Stimulated activated CD4-positive, alpha-beta T cell treated with anti-CD3 and anti-CD28 coated beads, Interleukin-4, amount 100 ng/mL, for 4 hours (primary cell): Measurements from ENCODE around the gene USP34.

Experiments
- DNase-seq, 2 experiments: peaks; one replicate each; pipeline ENCODE4 v3.0.0-alpha.2; 2020

USP34 gene

DNA sequence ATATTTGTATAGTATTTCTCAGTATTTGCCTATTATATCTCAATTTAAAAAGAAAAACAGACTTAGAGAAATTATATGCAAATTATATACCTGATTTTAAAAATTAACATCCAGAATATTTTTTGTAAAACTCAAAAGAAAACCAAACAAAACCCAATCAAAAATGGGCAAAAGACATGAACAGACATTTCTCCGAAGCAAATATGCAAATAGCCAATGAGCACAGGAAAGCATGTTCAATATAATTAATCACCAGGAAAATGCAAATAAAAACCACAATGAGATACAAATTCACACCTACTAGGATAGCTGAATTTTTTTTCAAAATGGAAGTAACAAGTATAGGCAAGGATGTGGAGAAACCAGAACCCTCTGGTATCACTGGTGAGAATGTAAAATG, 108.0 kb downstream of the USP34 start:
- DNase-seq: no peak

DNA sequence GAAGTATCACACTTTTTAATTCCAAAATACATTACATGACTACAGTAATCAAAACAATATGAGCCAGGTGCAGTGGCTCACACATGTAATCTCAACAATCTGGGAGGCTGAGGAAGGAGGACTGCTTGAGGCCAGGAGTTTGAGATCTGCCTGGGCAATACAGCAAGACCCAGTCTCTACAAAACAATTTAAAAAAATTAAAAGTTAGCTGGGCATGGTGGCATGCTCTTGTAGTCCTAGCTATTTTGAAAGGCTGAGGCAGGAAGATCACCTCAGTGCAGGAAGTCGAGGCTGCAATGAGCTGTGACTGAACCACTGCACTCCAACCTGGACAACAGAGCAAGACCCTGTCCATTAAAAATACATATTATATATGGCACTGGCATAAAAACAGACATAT, 109.8 kb downstream of the USP34 start:
- DNase-seq: no peak

DNA sequence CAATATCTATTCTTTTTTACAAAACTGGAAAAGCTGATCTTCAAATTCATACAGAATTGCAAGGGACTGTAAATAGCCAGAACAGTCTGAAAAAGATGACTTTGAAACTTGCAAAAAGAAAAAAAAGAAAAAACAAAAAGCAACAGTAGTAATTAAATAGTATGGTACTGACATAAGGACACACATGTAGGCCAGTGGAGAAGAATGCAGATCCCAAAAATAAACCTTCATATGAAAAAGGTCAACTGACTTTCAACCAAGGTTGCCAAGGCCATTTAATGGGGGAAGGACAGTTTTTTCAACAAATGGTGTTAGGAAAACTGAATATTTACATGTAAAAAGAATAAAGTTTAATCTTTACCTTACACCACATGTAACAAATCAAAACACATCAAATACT, 111.8 kb downstream of the USP34 start:
- no peak for DNase-seq

DNA sequence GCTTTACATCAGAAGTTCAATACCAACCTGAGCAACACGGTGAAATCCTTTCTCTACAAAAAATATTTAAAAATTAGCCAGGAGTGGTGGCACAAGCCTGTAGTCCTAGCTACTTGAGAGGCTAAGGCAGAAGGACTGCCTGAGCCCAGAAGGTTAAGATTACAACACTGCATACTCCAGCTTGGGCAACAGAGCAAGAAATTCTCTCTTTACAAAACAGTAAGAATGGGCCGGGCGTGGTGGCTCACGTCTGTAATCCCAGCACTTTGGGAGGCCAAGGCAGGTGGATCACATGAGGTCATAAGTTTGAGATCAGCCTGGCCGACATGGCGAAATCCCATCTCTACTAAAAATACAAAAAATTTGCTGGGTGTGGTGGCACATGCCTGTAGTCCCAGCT, 113.2 kb downstream of the USP34 start:
- no peak for DNase-seq

DNA sequence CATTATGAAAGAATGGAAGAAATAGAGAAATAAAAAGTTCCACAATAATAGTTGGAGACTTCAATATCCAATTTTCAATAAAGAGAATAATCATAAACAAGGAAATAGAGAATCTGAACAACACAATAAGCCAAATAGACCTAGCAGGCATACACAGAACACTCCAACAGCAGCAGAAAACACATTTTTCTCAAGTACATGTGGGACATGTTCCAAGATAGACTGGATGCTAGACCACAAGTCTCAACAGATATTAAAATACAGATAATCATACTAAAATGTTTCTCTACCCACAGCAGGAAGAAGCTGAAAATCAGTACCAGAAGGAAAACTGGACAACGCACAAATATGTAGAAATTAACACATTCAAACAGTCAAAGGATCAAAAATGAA, 113.9 kb downstream of the USP34 start:
- no peak for DNase-seq

DNA sequence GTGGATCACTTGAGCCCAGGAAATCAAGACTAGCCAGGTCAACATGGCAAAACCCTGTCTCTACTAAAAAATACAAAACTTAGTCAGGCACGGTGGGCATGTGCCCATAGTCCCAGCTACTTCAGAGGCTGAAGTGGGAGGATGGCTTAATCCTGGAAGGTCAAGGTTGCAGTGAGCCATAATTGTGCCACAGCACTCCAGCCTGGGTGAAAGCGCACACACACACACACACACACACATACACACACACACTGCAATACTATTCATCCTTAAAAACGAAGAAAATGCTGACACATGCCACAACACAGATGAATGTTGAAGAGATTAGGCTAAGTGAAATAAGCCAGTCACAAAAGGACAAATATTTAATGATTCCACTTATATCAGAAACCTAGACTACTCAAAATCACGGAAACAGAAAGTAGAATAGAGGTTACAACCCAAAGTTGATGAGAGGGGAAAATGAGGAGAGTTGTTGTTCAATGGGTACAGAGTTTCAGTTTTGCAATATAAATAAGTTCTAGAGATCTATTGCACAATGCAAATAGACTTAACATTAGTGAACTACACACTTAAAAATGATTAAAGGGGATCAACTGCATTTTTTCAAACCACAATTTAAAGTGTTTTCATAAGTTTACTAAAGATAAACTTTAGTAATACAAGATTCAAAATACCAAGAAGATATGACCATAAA, 114.5 kb downstream of the USP34 start:
- no peak for DNase-seq

DNA sequence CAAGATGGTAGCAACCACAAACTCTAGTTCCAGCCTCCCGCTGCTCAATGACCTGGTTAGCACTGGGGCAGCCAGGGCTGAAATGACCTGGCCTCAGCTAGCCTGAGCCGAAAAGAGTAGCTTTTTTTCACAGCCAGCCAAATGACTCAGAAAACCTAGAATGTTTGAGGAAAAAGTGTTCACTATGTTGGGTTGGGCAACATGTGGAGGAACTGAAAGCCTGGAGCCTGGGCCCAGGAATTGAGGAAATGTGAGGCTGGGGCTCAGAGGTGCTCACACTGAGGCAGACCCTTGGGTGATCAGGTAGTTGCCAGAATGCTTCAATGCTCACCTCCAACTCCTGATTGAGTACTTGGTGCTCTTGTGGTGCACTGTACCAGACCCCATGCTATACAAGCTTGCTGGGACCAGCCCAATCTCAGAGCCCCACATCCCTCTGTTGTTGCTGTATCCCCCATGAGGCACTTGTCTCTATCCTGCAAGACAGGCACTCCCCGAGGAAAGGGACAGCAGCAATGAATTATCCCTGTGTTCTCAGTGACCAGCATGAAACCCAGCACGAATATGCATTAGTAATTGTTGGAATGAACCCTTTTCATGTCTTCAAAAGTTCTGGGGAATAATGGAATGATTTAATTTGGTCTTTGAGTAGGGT, 116.2 kb downstream of the USP34 start:
- DNase-seq: no peak

DNA sequence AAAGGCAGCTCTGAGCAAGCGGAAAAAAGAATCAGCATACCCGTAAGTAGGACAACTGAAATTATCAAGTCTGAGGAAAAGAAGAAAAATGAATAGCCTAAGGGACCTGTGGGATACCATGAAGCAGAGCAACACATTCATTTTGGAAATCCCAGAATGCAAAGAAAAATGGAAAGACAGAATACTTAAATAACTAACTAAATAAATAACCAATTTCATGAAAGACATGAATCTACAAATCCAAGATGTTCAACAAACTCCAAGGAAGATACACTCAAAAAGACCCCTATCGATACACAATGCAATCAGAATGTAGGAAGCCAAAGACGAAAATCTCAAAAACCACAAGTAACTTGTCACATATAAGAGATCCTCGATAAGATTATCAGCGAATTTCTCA, 117.0 kb downstream of the USP34 start:
- no peak for DNase-seq

DNA sequence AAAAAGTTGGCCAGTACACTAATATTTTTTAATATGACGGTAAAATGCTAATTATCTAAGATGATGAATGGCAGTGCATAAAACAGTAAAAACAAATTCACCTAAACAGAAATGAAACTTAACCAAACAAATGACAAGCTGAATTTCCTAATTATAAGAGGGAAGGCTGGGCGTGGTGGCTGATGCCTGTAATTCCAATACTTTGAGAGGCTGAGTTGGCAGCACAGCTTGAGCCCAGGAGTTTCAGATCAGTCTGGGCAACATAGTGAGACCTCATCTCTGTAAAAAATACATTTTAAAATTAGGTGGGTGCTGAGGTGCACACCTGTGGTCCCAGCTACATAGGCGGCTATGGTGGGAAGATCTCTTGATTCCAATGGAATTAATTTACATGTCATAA, 120.1 kb downstream of the USP34 start:
- no peak for DNase-seq

DNA sequence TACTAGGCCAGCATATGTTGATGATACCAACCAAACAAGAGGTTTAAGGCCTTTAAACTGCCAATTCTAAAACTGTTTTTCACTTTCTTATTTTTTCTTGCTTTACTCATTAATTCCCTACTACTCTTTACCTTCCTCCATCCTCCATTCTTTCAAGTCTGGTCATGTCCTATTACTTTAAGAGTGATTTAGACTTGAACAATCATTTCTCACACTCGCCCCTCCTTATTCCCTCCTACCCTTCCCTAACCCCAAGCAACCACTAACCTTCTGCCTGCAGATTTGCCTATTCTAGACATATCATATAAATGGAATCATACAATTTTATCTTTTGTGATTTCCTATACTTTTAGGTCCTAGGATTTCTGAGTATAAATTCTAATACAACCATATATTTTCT, 127.7 kb downstream of the USP34 start:
- no peak for DNase-seq

DNA sequence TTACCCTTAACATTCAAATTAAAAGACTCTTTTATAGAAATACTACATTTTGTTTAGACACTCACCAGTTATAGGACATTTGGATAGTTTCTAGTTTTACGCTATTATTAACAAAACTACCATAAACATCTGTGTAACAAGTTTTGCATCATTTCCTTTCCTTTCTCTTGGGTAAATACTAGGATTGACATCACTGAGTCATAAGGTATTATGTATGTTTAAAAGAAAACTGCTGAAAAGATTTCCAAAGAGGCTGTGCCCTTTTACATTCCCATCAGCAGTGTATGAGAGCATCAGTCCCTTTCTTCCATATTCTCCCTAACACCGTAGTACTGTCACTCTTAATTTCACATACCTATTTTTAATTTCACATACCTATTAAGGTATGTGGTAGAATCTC, 130.6 kb downstream of the USP34 start:
- no peak for DNase-seq

DNA sequence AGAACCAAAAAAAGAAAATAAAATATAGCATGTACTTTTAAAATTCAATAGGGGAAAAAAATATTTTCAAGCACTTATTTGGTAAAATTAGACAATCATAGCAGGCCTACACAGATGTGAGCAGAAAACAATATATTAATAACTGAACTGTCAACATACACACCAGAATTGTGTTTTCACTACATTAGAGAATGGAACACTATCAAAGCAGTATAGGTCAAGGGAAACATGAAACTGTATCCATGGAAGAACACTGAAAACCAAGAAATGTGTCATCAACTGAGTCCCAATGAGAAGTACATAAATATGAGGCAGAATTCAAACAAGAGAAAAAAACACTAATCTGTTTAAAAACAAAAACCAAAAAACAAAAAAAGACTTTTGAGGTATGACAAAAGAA, 132.4 kb downstream of the USP34 start:
- no peak for DNase-seq

DNA sequence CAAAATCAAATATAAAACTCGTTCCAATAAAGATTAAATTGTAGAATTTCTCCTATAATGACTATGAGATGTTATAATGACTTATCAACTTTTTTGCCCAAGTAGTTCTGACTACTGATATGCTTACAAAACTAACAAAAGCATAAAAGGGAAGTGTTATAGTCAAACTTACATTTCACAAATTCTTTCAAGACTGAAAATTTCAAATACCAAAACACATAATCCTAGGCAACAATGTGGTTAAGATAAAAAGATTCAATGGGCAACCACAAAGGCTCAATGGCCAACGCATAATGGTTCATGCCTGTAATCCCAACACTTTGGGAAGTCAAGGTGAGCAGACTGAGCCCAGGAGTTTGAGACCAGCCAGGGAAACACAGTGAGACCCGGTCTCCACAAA, 135.7 kb downstream of the USP34 start:
- no peak for DNase-seq

DNA sequence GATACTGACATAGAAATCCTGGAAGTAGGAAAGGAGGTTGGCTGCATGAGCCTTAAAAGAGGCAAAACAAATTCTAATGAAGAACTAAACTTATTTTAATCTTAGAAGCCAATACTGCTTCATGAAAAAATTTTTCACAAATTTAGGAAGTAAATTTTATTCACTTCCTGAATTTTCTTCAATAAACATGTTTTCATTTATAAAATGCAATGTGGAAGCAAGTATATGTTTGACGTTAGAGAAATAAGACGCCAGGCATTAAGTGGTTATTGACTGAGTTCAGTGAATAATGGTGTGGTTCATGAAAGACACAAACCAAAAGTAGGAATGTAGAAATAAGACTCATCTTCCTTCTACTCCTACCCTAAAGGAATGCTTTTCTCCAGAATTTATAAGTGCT, 136.4 kb downstream of the USP34 start:
- no peak for DNase-seq

DNA sequence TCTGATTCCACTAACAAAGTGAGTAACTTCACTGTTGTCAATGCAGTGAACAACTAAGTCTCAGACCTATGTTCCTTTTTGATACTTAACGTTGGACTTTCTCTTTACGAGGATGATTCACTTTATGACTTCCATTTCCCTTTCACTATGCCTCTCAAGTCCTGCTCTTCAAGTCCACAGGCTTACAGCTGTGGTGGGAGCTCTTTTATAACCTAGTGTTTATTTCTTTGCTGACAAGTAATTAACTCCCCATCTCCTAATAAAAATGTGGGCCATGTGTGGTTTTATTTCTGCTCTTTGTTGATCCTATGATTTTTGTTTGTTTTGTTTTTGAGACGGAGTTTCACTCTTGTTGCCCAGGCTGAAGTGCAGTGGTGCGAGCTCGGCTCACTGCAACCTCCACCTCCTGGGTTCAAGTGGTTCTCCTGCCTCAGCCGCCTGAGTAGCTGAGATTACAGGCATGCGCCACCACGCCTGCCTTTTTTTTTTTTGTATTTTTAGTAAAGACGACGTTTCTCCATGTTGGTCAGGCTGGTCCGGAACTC, 142.1 kb downstream of the USP34 start:
- DNase-seq: no peak

DNA sequence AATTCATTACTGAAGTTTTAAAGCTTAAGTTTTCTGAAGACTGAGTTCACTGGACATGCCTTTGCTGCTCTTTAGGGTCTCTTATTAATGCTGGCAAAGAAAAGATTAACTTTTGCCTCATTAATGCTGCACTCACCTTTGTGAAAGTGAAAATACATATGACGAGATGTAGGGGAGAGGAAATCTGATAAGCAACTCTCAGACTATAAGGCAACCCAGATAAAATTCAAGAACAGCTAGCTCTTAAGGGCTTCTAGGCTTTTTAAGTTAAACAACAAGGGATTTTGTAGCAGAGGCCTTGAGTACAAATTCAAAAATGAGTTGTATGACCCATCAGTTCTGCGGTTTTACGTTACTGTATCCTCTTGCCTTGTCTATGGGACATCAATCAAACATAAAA, 143.7 kb downstream of the USP34 start:
- DNase-seq: no peak

DNA sequence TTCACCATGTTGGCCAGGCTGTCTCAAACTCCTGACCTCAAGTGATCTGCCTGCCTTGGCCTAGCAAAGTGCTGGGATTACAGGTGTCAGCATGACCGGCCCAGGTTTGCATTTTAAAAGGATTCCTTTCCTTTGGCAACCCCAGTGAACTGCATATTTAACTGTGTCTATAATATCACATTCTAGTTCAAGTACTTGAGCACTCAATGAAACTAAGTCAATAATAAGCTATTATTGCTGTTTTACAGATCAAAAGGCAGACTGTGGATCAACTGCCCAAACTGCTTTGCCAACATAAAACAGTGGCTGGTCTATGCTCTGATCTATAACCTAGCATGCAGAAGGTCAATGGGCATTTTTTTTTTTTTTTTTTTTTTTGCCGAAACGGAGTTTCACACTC, 144.5 kb downstream of the USP34 start:
- DNase-seq: no peak

DNA sequence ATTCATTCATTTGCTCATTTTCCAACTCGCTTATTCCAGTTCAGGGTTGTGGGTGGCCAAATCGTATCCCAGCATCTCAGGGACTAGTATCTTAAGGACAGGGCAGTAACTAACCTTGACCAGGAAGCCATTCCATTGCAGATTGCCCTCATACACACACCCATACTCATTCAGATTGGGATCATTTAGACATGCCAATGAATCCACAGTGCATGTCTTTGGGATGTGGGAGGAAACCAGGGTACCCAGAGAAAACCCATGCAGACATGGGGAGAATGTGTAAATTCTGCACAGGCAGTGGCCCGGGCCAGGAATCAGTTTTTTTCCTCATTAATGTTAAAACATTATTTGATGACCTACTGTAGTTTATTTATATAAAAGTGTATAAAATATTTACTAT, 150.7 kb downstream of the USP34 start:
- DNase-seq: no peak

DNA sequence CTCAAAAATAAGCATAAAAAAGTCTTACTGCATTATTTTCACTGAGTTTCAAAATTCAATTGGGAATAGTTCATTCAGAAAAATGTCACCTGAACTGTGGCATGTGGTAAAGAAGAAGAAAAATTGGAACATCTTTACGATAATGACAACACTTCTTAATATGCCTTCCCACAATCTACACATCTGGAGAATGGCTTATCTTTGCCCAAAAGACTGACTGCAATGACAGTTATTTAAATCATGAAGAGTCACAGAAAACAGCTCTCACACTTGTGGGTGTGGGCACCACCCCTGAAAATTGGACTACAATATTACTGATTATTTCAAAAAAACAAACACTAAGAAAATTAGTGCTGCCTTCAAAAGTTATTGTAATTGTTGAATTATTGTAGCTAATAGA, 152.3 kb downstream of the USP34 start:
- no peak for DNase-seq

DNA sequence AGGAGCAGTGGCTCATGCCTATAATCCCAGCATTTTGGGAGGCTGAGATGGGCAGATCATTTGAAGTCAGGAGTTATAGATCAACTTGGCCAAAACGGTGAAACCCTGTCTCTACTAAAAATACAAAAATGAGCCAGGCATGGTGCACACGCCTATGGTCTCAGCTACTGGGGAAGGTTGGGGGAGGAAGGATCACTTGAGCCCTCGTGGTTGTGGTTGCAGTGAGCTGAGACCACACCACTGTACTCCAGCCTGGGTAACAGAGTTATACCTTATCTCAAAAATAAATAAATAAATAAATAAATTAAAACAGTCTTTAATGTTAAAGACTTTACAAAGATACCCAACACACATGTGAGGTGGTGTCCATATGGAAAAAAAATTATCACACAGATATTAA, 174.9 kb downstream of the USP34 start:
- DNase-seq: no peak

DNA sequence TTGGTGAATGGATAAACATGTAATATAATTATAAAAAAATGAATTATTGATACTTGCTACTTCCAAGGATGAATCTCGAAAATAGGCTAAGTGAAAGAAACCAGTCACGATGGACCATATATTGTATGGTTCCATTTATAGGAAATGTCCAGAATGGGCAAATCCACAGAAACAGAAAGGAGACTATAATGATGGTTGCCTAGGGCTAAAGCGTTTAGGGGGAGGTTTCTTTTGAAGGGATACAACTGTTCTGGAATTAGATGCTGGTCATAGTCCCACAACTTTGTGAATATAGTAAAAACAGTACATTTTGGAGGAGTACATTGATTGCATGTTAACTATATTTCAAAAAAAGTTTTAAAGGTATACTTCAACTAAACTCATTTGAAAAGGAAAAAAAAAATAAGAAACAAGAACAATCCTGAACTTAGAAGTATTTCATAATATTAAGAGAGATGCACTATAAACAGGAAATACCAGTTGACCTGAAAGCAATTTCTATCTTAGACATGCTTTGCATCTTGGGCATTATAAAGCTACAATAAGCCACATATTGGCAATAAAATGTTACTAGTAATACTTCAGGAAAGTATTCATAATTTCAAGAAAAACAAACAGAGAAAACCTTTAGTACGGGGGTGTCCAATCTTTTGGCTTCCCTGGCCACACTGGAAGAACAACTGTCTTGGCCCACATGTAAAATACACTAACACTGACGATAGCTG, 178.9 kb downstream of the USP34 start:
- no peak for DNase-seq

DNA sequence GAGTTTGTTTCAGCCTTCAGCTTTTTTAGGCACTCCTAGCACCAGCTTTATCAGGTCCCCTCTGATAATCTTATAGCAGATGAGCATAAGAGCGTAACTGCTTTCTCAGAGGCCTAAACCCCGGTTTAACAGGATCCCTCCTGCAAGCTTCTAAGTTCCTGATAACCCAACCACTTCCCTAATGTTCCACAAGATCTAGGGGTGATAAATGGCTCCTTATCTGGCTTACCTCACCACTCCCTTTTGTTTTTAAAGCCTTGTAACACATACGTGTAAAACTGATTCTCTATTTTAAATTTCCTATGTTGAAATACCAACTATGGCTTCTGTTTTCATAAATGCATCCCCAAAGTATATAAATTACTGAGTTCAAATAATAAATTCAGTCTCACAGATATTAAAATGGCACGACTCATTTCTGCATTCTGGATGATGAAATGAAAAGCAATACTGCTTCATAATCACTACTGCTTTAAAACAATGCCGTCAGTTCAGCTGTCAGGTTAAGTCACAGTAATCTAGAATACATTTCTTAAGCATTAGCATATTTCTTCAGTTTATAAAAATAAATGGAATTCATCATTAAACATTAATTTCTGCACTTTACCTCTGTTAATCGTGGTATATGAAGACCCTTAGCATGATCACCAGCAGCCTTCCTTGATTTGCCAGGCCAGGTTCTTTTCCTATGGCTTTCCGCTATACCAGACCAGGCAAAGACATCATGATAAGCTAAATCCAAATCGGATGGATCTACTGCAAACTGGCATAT, 182.6 kb downstream of the USP34 start:
- no peak for DNase-seq

DNA sequence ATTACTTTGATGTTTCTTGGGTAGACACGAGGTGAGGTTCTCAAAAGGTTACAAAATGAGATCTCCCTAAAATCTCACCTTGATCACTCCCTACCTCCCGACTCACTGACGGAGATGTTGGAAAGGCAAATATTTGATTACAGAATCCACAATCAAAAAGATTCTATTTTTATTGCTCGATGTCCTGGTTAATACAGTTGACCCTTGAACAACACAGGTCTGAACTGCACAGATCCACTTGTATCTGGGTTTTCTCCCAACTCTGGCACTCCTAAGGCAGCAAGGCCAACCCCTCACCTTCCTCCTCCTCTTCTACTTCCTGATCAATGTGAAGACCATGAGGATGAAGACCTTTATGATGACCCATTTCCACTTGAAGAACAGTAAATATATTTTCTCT, 183.6 kb downstream of the USP34 start:
- DNase-seq: no peak
